Thymus (tissue), 11 donors: ENCODE measurements around the gene TRMT2B. TPM values are rescaled to one million over a fixed set of nuclear protein-coding genes. Genes with fewer than 3 reads are reported as not detected.

ENCODE experiments used
- DNase-seq, 9 donors: peaks; one replicate each; pipeline ENCODE4 v3.0.0-alpha.2; 2013; ENCODE audit warnings: low spot score in 9 of 9, low read depth in 6 of 9, missing footprints in 1 of 9
- H3K27ac ChIP-seq, 2 donors: one replicate each; pipeline ENCODE4 v1.5.1; 2013; ENCODE audit warnings: control low read depth in 1 of 2, low read depth in 1 of 2, low read length in 1 of 2, mild to moderate bottlenecking in 1 of 2, moderate library complexity in 1 of 2
- H3K27me3 ChIP-seq, 2 donors: one replicate each; pipeline ENCODE4 v1.5.1; 2013; ENCODE audit warnings: low read length in 1 of 2; ENCODE audit not compliant: control insufficient read depth in 2 of 2, insufficient read depth in 1 of 2
- H3K36me3 ChIP-seq, 2 donors: one replicate each; pipeline ENCODE4 v1.5.1; 2013; ENCODE audit warnings: low read length in 1 of 2, mild to moderate bottlenecking in 1 of 2, moderate library complexity in 1 of 2; ENCODE audit not compliant: control insufficient read depth in 2 of 2, insufficient read depth in 2 of 2
- H3K4me1 ChIP-seq, 2 donors: one replicate each; pipeline ENCODE4 v1.5.1; 2013; ENCODE audit warnings: low read length in 2 of 2; ENCODE audit not compliant: control insufficient read depth in 2 of 2, insufficient read depth in 2 of 2
- H3K4me3 ChIP-seq, 2 donors: one replicate each; pipeline ENCODE4 v1.5.1; 2013; ENCODE audit warnings: low read length in 2 of 2, control low read depth in 1 of 2, mild to moderate bottlenecking in 1 of 2
- H3K9me3 ChIP-seq, 2 donors: one replicate each; pipeline ENCODE4 v1.5.1; 2013; ENCODE audit warnings: low read length in 1 of 2, mild to moderate bottlenecking in 1 of 2; ENCODE audit not compliant: control insufficient read depth in 2 of 2, insufficient read depth in 1 of 2
- WGBS: extraction: QIAGEN DNeasy Blood & Tissue Kit; methylation state at CpG from one replicate; pipeline ENCODE4 v1.1.7; 2013; 5-methylcytosine and 5-hydroxymethylcytosine counted together
- polyA plus RNA-seq: library from polyadenylated mRNA; stranded (reverse); fragments of 200-250 nt; gene quantifications from one replicate; pipeline ENCODE4 v1.2.3, GENCODE V29; 2013
- total RNA-seq: library from RNA; stranded (reverse); fragments of 120-200 nt; gene quantifications from one replicate; pipeline ENCODE4 v1.2.4, GENCODE V29; 2013
- donor health status: healthy.

TRMT2B gene
- total and polyA plus RNA-seq, 2 donors: 15.3 to 15.7 TPM

GRCh38 chrX:100980608-100981497, 71.1 kb downstream of the TRMT2B start:
- H3K4me3 ChIP-seq: no peak overlapping the region
- H3K9me3 ChIP-seq: no peaks in the 10 kb centered on the region
- H3K27ac ChIP-seq: no peak overlapping the region
- no peaks in the 10 kb centered on the region for H3K36me3 ChIP-seq
- no peaks in the 10 kb centered on the region for H3K27me3 ChIP-seq
- DNase-seq: no peak
- over 99% methylated on average over 6 of the region's 6 CpGs for WGBS
- no peaks in the 10 kb centered on the region for H3K4me1 ChIP-seq

GRCh38 chrX:100979881-100980607, 71.9 kb downstream of the TRMT2B start:
- Histone ChIP-seq H3K36me3 (no peaks in the 10 kb centered on the region), H3K4me1 (no peaks in the 10 kb centered on the region), H3K27me3 (no peaks in the 10 kb centered on the region), H3K27ac (no peak overlapping the region), H3K9me3 (no peaks in the 10 kb centered on the region), H3K4me3 (no peak overlapping the region)
- no peak for DNase-seq
- 95% methylated on average over 3 of the region's 3 CpGs for WGBS

GRCh38 chrX:100976211-100976610, 75.7 kb downstream of the TRMT2B start:
- H3K4me3 ChIP-seq: no peak overlapping the region
- no peaks in the 10 kb centered on the region for H3K27me3 ChIP-seq
- no peaks in the 10 kb centered on the region for H3K36me3 ChIP-seq
- no peak for DNase-seq
- no peaks in the 10 kb centered on the region for H3K4me1 ChIP-seq
- H3K9me3 ChIP-seq: no peaks in the 10 kb centered on the region
- no peak overlapping the region for H3K27ac ChIP-seq
- WGBS: 94% methylated on average over 1 of the region's 1 CpG

GRCh38 chrX:100975212-100975611, 76.7 kb downstream of the TRMT2B start:
- WGBS: 98% methylated on average over 3 of the region's 3 CpGs
- H3K36me3 ChIP-seq: no peaks in the 10 kb centered on the region
- no peaks in the 10 kb centered on the region for H3K4me1 ChIP-seq
- no peak for DNase-seq
- H3K27ac ChIP-seq: no peak overlapping the region
- no peak overlapping the region for H3K4me3 ChIP-seq
- no peaks in the 10 kb centered on the region for H3K9me3 ChIP-seq
- H3K27me3 ChIP-seq: no peaks in the 10 kb centered on the region

- Histone ChIP-seq H3K27ac (no peak overlapping the region), H3K4me1 (no peaks in the 10 kb centered on the region), H3K27me3 (no peaks in the 10 kb centered on the region), H3K36me3 (no peaks in the 10 kb centered on the region), H3K9me3 (no peaks in the 10 kb centered on the region), H3K4me3 (no peak overlapping the region)
- 99% methylated on average over 13 of the region's 19 CpGs for WGBS
- no peak for DNase-seq
Measured at GRCh38 chrX:100973411-100973810, 78.5 kb downstream of the TRMT2B start.

- Histone ChIP-seq H3K4me3 (no peak overlapping the region), H3K4me1 (no peaks in the 10 kb centered on the region), H3K27me3 (no peaks in the 10 kb centered on the region), H3K27ac (no peak overlapping the region), H3K36me3 (no peaks in the 10 kb centered on the region), H3K9me3 (no peaks in the 10 kb centered on the region)
- WGBS: 95% methylated on average over 1 of the region's 1 CpG
- DNase-seq: no peak
Measured at GRCh38 chrX:100969936-100970335, 82.0 kb downstream of the TRMT2B start.

GRCh38 chrX:100969408-100969807, 82.5 kb downstream of the TRMT2B start, which contains the start of gene ARL13A:
ARL13A (plus strand) TSS chrX:100969708; CDS start chrX:100973690, 3,982 bp downstream.
- no peak for DNase-seq
- H3K9me3 ChIP-seq: no peaks in the 10 kb centered on the region
- H3K27me3 ChIP-seq: no peaks in the 10 kb centered on the region
- H3K4me3 ChIP-seq: no peak within 1 kb of the TSS
- H3K27ac ChIP-seq: no peak within 1 kb of the TSS
- no peaks in the 10 kb centered on the region for H3K4me1 ChIP-seq
- WGBS: 100% methylated on average over 2 of the region's 2 CpGs
- no peaks in the 10 kb centered on the region for H3K36me3 ChIP-seq

- no peak for DNase-seq
- no peaks in the 10 kb centered on the region for H3K9me3 ChIP-seq
Measured at GRCh38 chrX:100964362-100964761, 87.5 kb downstream of the TRMT2B start.

GRCh38 chrX:100962811-100963210, 89.1 kb downstream of the TRMT2B start:
- DNase-seq: no peak
- no peak overlapping the region for H3K27ac ChIP-seq
- no peaks in the 10 kb centered on the region for H3K9me3 ChIP-seq
- WGBS: 98% methylated on average over 3 of the region's 3 CpGs
- H3K36me3 ChIP-seq: no peaks in the 10 kb centered on the region
- H3K4me3 ChIP-seq: no peak overlapping the region
- no peaks in the 10 kb centered on the region for H3K27me3 ChIP-seq
- no peaks in the 10 kb centered on the region for H3K4me1 ChIP-seq

More at GRCh38 chrX:100964362-100964761, 87.5 kb downstream of the TRMT2B start:
- H3K27ac ChIP-seq: no peak overlapping the region
- no peaks in the 10 kb centered on the region for H3K27me3 ChIP-seq
- H3K4me1 ChIP-seq: no peaks in the 10 kb centered on the region
- no peak overlapping the region for H3K4me3 ChIP-seq
- no peaks in the 10 kb centered on the region for H3K36me3 ChIP-seq
